NB4 (cell line): Measurements from ENCODE around the gene MMP13.
"Not testable (repeated sequence)": the region's sequence is repeated elsewhere in the genome, so short reads cannot be mapped to it uniquely, and the experiment has no call there.

ENCODE experiments used
- DNase-seq: peaks from one replicate; pipeline ENCODE4 v3.0.0; 2010; ENCODE audit warnings: low read depth
- H3K4me3 ChIP-seq: one replicate; pipeline ENCODE4 v1.5.1; 2011; ENCODE audit warnings: mild to moderate bottlenecking, low read depth, low read length, moderate library complexity
- MYC ChIP-seq: IDR thresholded peaks from 2 replicates; pipeline ENCODE4 v1.6.1; 2011; ENCODE audit warnings: low read depth, low read length
- POLR2A ChIP-seq: IDR thresholded peaks from 2 replicates; pipeline ENCODE4 v1.6.1; 2011; ENCODE audit warnings: mild to moderate bottlenecking; ENCODE audit not compliant: insufficient read length; ENCODE audit errors: extremely low read depth
- TF ChIP-seq, protein P1 (sequence below): IDR thresholded peaks from one replicate; pipeline ENCODE4 v1.5.1; 2012; ENCODE audit warnings: low read depth, low read length
- TF ChIP-seq, protein P2 (sequence below): IDR thresholded peaks from 2 replicates; pipeline ENCODE4 v1.6.1; 2011; ENCODE audit warnings: low read depth, low read length

MMP13 gene

DNA sequence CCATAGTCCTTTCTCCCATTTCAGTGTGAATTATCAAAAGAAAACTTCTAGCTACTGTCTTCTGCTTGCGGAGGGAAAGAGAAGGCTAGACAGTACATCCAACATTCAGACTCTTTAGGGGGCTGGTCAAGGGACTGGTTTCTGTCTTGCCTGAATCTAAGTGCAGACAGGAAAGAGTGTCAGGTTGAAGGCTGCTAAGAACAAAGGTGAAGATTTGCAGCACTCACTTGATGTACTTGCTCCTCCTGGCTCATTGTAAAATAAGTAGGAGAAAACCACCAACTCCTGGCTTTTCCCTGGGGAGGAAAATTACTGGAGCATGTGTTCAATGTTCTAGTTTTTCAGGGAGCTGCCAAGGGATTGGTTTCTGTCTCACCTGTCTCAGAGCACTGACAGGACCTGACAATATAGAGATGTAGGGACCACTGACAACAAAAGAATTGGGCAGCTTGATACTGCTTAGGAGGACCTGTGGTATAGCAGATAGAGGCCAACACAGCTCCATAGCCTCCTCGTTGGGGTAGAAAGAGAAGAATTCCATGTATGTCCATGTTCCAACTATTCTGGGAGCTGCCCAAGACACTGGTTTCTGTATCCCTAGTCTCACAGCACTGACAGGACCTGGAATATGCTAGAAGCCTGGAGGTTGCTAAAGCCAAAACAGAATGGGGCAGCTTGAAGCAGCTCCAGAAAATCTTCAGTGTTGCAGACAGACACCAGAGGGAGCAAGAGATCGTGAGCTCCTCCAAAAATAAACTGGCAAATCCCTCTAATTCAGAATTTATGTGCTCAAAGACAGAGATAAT, 41.1 kb downstream of the MMP13 start:
- TF ChIP-seq MYC (no peak), POLR2A (no peak)
- TF ChIP-seq, protein P1, sequence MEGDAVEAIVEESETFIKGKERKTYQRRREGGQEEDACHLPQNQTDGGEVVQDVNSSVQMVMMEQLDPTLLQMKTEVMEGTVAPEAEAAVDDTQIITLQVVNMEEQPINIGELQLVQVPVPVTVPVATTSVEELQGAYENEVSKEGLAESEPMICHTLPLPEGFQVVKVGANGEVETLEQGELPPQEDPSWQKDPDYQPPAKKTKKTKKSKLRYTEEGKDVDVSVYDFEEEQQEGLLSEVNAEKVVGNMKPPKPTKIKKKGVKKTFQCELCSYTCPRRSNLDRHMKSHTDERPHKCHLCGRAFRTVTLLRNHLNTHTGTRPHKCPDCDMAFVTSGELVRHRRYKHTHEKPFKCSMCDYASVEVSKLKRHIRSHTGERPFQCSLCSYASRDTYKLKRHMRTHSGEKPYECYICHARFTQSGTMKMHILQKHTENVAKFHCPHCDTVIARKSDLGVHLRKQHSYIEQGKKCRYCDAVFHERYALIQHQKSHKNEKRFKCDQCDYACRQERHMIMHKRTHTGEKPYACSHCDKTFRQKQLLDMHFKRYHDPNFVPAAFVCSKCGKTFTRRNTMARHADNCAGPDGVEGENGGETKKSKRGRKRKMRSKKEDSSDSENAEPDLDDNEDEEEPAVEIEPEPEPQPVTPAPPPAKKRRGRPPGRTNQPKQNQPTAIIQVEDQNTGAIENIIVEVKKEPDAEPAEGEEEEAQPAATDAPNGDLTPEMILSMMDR = peak; percentile 53
- no peak overlapping the region for H3K4me3 ChIP-seq
- DNase-seq = peak; percentile 32

DNA sequence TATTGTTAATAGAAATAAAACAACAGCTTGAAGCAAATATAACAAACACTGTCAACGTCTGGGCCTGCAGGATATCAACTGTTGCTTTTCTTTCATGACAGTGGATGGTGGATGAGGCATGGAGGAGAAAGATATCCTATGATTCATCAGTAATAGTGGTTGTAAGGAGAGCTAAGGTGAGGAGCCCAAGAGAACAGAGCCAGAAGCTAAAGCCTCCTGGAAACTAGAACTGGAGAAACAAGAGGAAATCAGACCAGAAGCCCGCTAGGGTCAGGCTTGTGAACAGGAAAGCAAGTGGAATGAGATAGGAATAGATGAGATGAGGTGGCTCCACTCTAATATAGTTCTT, 43.1 kb downstream of the MMP13 start:
- no peak overlapping the region for H3K4me3 ChIP-seq
- no peak for DNase-seq
- TF ChIP-seq, protein P2, sequence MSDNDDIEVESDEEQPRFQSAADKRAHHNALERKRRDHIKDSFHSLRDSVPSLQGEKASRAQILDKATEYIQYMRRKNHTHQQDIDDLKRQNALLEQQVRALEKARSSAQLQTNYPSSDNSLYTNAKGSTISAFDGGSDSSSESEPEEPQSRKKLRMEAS = no peak
- TF ChIP-seq MYC (no peak), POLR2A (no peak)
- TF ChIP-seq, protein P1 = no peak

DNA sequence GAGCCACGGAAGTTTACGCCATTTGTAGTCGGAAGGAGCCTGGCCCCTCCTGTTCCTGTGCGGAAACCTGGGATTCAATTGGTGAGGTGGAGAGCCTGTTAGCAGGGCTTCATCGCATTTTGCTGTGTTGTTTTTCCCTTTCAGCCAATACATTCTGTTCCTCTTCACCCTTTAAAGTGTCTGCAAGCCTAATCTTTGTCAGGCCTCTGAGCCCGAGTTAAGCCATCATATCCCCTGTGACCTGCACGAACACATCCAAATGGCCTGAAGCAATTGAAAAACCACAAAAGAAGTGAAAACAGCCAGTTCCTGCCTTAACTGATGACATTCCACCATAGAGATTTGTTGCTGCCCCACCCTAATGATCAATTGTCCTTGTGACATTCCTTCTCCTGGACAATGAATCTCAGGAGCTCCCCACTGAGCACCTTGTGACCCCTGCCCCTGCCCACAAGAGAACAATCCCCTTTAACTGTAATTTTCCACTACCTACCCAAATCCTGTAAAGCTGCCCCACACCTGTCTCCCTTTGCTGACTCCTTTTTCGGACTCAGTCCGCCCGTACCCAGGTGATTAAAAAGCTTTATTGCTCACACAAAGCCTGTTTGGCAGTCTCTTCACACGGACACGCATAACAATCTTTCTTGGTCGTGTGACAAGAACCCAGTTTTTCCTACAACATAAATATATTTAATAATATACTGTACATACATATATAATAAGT, 43.6 kb downstream of the MMP13 start:
- no peak overlapping the region for H3K4me3 ChIP-seq
- TF ChIP-seq POLR2A = no peak

DNA sequence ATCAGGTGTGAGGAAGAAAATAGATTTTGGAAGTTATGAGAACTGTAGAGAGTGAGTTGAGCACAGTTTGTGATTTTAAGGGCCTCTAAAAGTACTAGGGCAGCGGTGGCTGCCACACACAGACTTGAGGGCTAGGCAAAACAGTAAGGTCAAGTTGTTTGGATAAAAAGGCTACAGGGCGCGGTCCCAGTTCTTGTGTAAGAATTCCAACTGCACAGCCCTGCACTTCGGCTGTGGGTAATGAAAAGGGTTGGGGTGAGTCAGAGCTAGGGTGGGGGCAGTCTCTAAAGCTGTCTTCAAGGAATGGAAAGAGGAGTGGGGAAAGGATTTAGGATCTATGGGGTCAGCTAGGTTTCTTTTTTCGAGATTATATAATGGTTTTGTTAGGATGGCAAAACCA, 49.7 kb downstream of the MMP13 start:
- DNase-seq, H3K4me3 ChIP-seq: not testable (repeated sequence)

More for the DNA sequence above, 43.6 kb downstream of the MMP13 start:
- no peak for DNase-seq

DNA sequence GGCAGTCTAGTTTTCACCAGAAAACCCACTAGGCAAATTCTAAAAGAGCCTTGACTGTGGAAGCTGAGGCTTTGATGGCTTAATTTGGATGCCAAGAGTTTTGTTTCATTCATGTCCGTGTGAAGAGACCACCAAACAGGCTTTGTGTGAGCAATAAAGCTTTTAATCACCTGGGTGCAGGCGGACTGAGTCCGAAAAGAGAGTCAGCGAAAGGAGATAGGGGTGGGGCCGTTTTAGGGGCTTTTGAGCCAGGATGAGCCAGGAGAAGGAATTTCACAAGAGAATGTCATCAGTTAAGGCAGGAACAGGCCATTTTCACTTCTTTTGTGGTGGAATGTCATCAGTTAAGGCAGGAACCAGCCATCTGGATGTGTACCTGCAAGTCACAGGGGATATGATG, 51.6 kb downstream of the MMP13 start:
- not testable (repeated sequence) for DNase-seq, H3K4me3 ChIP-seq

DNA sequence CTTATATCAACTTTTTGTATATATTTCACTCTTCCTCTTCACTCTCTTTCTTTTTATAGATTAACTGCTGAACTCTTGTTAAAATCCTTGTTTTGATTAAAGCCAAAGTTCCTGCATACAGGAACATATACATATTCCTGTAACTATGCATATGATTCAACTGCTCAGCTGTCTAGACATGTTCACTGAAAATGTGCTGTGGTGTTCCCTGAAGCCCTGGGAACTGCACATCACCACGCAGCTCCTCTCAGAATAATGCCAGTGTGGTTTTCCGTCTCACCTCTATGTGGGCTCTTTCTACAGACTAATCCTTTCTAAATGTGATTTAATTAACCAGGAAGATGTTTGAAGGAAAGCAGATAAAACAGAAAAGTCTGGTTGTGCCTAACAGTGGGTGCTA, 55.2 kb downstream of the MMP13 start:
- TF ChIP-seq, protein P1 = no peak
- TF ChIP-seq, protein P2 = no peak
- TF ChIP-seq MYC (no peak), POLR2A (no peak)
- no peak overlapping the region for H3K4me3 ChIP-seq
- no peak for DNase-seq
